Stimulated activated CD8-positive, alpha-beta memory T cell treated with anti-CD3 and anti-CD28 coated beads, Interleukin-4, amount 100 ng/mL, for 24 hours (primary cell): ENCODE data around the gene TEX2.

Experiments used
- DNase-seq: peaks from one replicate; pipeline ENCODE4 v3.0.0-alpha.2; 2020; ENCODE audit warnings: low read depth

Gene TEX2

GRCh38 chr17:64263000-64263766, at the start of gene TEX2:
Gene TEX2 (minus strand): TSS chr17:64263260. CDS start chr17:64214217, 49,043 bp downstream.
- DNase-seq = peak; percentile 85

GRCh38 chr17:64309710-64310109, 46.6 kb upstream of the TEX2 start:
- DNase-seq = no peak

GRCh38 chr17:64309021-64309420, 46.0 kb upstream of the TEX2 start:
- DNase-seq = no peak

- DNase-seq = peak; percentile 45
Measured at GRCh38 chr17:64306850-64307463, 43.9 kb upstream of the TEX2 start.

- no peak for DNase-seq
Measured at GRCh38 chr17:64304551-64304950, 41.5 kb upstream of the TEX2 start.

GRCh38 chr17:64300699-64300965, 37.6 kb upstream of the TEX2 start:
- DNase-seq = no peak

- no peak for DNase-seq
Measured at GRCh38 chr17:64297467-64298088, 34.5 kb upstream of the TEX2 start.

- DNase-seq = no peak
Measured at GRCh38 chr17:64296246-64296645, 33.2 kb upstream of the TEX2 start.

GRCh38 chr17:64295146-64295545, 32.1 kb upstream of the TEX2 start:
- no peak for DNase-seq

- DNase-seq = no peak
Measured at GRCh38 chr17:64291268-64291851, 28.3 kb upstream of the TEX2 start.

GRCh38 chr17:64289741-64290141, 26.7 kb upstream of the TEX2 start:
- no peak for DNase-seq

GRCh38 chr17:64282753-64283080, 19.7 kb upstream of the TEX2 start:
- no peak for DNase-seq

GRCh38 chr17:64281962-64282752, 19.1 kb upstream of the TEX2 start:
- DNase-seq = peak; percentile 11

- DNase-seq = no peak
Measured at GRCh38 chr17:64278614-64279013, 15.6 kb upstream of the TEX2 start.

- DNase-seq = no peak
Measured at GRCh38 chr17:64277831-64278562, 14.9 kb upstream of the TEX2 start.

- no peak for DNase-seq
Measured at GRCh38 chr17:64276961-64277505, 14.0 kb upstream of the TEX2 start.

- no peak for DNase-seq
Measured at GRCh38 chr17:64275016-64275415, 12.0 kb upstream of the TEX2 start.

GRCh38 chr17:64273006-64273405, 9.9 kb upstream of the TEX2 start:
- DNase-seq = no peak

GRCh38 chr17:64270885-64271284, 7.8 kb upstream of the TEX2 start:
- no peak for DNase-seq

GRCh38 chr17:64269687-64270649, 6.9 kb upstream of the TEX2 start:
- no peak for DNase-seq
